Spleen (tissue), 11 donors: ENCODE data around the gene PPP1R12C. TPM values are rescaled to one million over a fixed set of nuclear protein-coding genes. Genes with fewer than 3 reads are reported as not detected.

Source experiments
- DNase-seq: peaks from one replicate; pipeline ENCODE4 v3.0.0-alpha.2; 2020
- H3K27ac ChIP-seq, 8 donors: fragments of 200-600 bp; sonication (generic) in 7 of 8; 1 replicate in 4 of 8; 2 replicates in 4 of 8; pipeline versions ENCODE4 v1.5.0 to v1.8.0; 2016 to 2021; ENCODE audit warnings: inconsistent platforms in 4 of 8, mild to moderate bottlenecking in 4 of 8, moderate library complexity in 1 of 8
- H3K27me3 ChIP-seq, 7 donors: fragments of 200-600 bp; sonication (generic) in 6 of 7; replicated peaks in 1 of 7; 1 replicate in 4 of 7; 2 replicates in 3 of 7; pipeline versions ENCODE4 v1.5.0 to v1.8.0; 2016 to 2021; ENCODE audit warnings: inconsistent platforms in 3 of 7, mild to moderate bottlenecking in 1 of 7
- H3K36me3 ChIP-seq, 6 donors: fragments of 200-600 bp; sonication (generic) in 5 of 6; 1 replicate in 4 of 6; 2 replicates in 2 of 6; pipeline versions ENCODE4 v1.5.0 to v1.8.0; 2016 to 2021; ENCODE audit warnings: inconsistent platforms in 2 of 6
- H3K4me1 ChIP-seq, 6 donors: fragments of 200-600 bp; sonication (generic) in 5 of 6; 1 replicate in 3 of 6; 2 replicates in 3 of 6; pipeline versions ENCODE4 v1.5.0 to v1.8.0; 2016 to 2021; ENCODE audit warnings: inconsistent platforms in 3 of 6
- H3K4me3 ChIP-seq, 8 donors: fragments of 200-600 bp; sonication (generic) in 7 of 8; 1 replicate in 4 of 8; 2 replicates in 4 of 8; pipeline versions ENCODE4 v1.5.0 to v1.8.0; 2016 to 2021; ENCODE audit warnings: inconsistent platforms in 4 of 8, mild to moderate bottlenecking in 4 of 8, moderate library complexity in 2 of 8
- H3K9me3 ChIP-seq, 8 donors: fragments of 200-600 bp; sonication (generic) in 7 of 8; 1 replicate in 4 of 8; 2 replicates in 4 of 8; pipeline versions ENCODE4 v1.5.0 to v1.8.0; 2016 to 2021; ENCODE audit warnings: inconsistent platforms in 4 of 8
- POLR2A ChIP-seq, 3 donors: fragments of 450-650 bp; IDR thresholded peaks; one replicate each; pipeline ENCODE4 v1.5.1; 2017; ENCODE audit warnings: antibody characterized with exemption in 3 of 3, mild to moderate bottlenecking in 1 of 3
- POLR2AphosphoS5 ChIP-seq, 3 donors: sonication (generic); formaldehyde crosslinking; IDR thresholded peaks; one replicate each; pipeline ENCODE4 v1.5.1; 2017; ENCODE audit warnings: antibody characterized with exemption in 3 of 3
- WGBS, 5 donors: extraction: QIAGEN DNeasy Blood & Tissue Kit in 3 of 5; methylation state at CpG; one replicate each; pipeline versions ENCODE4 v1.1.5 to v1.1.7; 2013 to 2018; 5-methylcytosine and 5-hydroxymethylcytosine counted together
- intact Hi-C: fragments of 100-400 bp; cut with DNase I; formaldehyde crosslinking; loops from one replicate; pipeline ENCODE4 v1.15.0; 2023; ENCODE audit warnings: low total_unique reads
- polyA plus RNA-seq, 3 donors: library from polyadenylated mRNA; stranded (reverse); fragments of 200-250 nt; gene quantifications; one replicate each; pipeline ENCODE4 v1.2.1, GENCODE V29; 2013
- total RNA-seq, 7 donors: library from RNA; depleted of rRNA in 3 of 7; stranded (reverse); fragments of >200 nt in 3 of 7; fragmentation: NEBNext Ultra II Directional in 4 of 7; extraction: Animal tissue kit (Norgen Biotek cat#: 25700) in 4 of 7; gene quantifications; one replicate each; pipeline versions ENCODE4 v1.1.0 to v1.2.1, GENCODE V29; 2016 to 2021
- TF ChIP-seq, protein P1 (sequence below), 11 experiments: fragments of 200-600 bp in 7 of 11; fragments of 450-650 bp in 4 of 11; sonication (generic) in 4 of 11; IDR thresholded peaks in 8 of 11; conservative IDR thresholded peaks in 3 of 11; 1 replicate in 7 of 11; 2 replicates in 4 of 11; pipeline versions ENCODE4 v1.4.0 to v1.8.0; 2016 to 2021; ENCODE audit warnings: antibody characterized with exemption in 11 of 11, inconsistent platforms in 4 of 11, mild to moderate bottlenecking in 1 of 11
- donor health status: healthy with polysubstance abuse.
- donor health status: DM: no; HTN: no; CAD: no; lungs with moderate emphysema.
- donor health status: DM: no; HTN: no; CAD: no.
- donor health status: Bipolar disorder and iron deficiency.
- donor health status: healthy.
- donor health status: DM: no; HTN: no; CAD: no.
- donor health status: DM: yes; HTN: yes; CAD: no.

The PPP1R12C gene
- total and polyA plus RNA-seq, 10 donors = 88.2 to 292 (median 151) TPM

DNA sequence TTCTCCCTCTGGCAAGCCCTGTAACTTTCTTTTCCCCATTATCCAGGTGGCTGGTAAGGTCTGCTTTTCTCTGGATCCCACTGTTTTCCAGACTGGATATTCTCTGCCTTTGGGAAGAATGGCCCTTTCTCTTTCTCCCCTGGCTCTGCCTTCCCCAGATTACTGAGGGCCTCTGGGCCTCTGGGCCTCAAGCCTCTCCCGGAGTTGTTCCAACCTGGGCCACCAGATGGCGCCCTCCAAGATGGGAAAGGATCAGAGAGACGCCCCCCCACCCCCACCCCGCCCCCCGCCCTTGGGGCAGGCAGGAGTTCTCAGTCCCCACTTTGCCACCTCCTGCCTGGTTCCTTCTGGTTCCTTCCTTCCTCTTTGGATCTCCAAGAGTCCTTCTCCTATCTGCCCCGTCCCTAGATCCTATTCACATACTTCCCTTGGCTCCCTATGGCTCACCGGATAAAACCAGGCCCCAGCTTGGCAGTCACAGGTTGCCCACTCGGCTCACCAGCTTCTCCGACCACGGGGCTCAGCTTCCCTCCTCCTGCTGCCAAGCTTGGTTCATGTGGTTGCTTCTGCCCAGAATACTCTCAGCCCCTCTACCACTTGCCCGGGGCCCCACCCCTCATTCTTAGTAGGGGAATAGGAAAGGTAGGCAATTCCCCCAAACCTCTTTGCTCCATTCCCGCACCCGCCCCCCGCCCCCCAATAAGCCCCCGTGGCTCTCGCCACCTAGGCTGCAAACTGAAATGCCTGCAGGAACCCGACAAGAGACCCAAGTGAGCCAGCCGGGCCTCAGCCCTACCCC lies 28.7 kb downstream of the PPP1R12C start:
- no peak for TF ChIP-seq POLR2AphosphoS5 (IDR thresholded peaks at IDR 0.05)
- TF ChIP-seq, protein P1, sequence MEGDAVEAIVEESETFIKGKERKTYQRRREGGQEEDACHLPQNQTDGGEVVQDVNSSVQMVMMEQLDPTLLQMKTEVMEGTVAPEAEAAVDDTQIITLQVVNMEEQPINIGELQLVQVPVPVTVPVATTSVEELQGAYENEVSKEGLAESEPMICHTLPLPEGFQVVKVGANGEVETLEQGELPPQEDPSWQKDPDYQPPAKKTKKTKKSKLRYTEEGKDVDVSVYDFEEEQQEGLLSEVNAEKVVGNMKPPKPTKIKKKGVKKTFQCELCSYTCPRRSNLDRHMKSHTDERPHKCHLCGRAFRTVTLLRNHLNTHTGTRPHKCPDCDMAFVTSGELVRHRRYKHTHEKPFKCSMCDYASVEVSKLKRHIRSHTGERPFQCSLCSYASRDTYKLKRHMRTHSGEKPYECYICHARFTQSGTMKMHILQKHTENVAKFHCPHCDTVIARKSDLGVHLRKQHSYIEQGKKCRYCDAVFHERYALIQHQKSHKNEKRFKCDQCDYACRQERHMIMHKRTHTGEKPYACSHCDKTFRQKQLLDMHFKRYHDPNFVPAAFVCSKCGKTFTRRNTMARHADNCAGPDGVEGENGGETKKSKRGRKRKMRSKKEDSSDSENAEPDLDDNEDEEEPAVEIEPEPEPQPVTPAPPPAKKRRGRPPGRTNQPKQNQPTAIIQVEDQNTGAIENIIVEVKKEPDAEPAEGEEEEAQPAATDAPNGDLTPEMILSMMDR (IDR thresholded peaks at IDR 0.05 in 8 of 11, conservative IDR thresholded peaks at IDR 0.05 in 3 of 11) = peak in 9 of 11 experiments; percentile 39 to 93 (median 89)
- TF ChIP-seq POLR2A (IDR thresholded peaks at IDR 0.05) = no peak
- H3K27me3 ChIP-seq = peaks cover 0 to 47% (median 33%) of the 10 kb centered on the region in 7 donors
- peaks cover 0 to 41% (median 28%) of the 10 kb centered on the region in 6 donors for H3K36me3 ChIP-seq
- 37 to 54% (median 49%) methylated on average over 16 to 18 of the region's 18 CpGs for WGBS, 5 donors
- no peak overlapping the region for H3K27ac ChIP-seq
- no peaks in the 10 kb centered on the region for H3K9me3 ChIP-seq
- H3K4me1 ChIP-seq = peaks cover 19 to 37% (median 27%) of the 10 kb centered on the region in 6 donors
- peak; percentile 87 for DNase-seq
- intact Hi-C loops = no loop called here
- no peak overlapping the region for H3K4me3 ChIP-seq

DNA sequence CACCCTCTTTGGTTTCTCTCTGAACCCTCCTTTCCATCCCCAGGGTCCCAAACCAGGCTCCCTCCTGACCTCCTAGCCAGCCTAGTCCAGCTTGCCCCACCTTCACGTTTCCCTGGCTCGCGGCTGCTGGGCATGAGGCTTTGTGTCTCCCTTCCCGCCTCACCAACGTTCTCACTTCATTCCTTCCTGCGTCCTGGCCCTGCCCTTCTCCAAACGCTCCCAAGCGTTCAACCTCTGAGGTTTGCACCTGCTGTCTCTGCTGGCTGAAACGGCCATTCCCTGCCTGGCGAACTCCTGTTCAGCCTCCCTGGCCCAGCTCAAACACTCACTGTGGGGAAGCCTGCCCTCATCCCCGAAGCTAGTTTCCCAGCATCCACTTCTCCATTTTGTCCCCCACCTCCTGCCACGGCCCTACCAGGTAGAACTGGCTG lies 29.4 kb downstream of the PPP1R12C start:
- Histone ChIP-seq H3K27ac (peak overlapping the region in 1 of 8 donors; percentile 31), H3K4me1 (peaks cover 19 to 43% (median 29%) of the 10 kb centered on the region in 6 donors), H3K27me3 (peaks cover 3 to 54% (median 40%) of the 10 kb centered on the region in 7 donors), H3K4me3 (peak overlapping the region in 1 of 8 donors; percentile 68), H3K9me3 (no peaks in the 10 kb centered on the region), H3K36me3 (peaks cover 0 to 39% (median 27%) of the 10 kb centered on the region in 6 donors)
- intact Hi-C loops = no loop called here
- 56 to 81% (median 72%) methylated on average over 12 of the region's 12 CpGs for WGBS, 5 donors
- DNase-seq = no peak
- TF ChIP-seq, protein P1 (IDR thresholded peaks at IDR 0.05 in 8 of 11, conservative IDR thresholded peaks at IDR 0.05 in 3 of 11) = no peak
- TF ChIP-seq POLR2AphosphoS5 (IDR thresholded peaks at IDR 0.05) = peak in 1 of 3 donors; percentile 31

DNA sequence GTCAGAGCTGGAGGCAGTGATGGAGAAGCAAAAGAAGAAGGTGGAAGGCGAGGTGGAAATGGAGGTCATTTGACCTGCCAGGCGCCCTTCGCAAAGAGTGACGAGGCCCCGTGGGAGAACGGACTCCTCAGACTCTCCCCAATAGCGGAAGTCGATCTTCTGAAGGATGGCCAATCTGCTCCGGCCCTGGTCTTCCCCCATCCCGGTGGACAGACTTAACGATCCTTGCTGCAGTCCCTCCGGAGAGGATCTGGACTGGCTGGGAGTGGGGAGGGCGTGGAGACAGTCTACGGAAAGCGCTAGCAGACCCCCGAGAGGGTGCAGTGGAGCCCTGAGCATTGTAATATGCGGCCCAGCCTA lies 29.9 kb downstream of the PPP1R12C start:
- Histone ChIP-seq H3K27ac (peak overlapping the region in 3 of 8 donors; percentile 4 to 31 (median 5)), H3K4me1 (peaks cover 19 to 47% (median 31%) of the 10 kb centered on the region in 6 donors), H3K9me3 (peaks cover 0 to 2% (median 0%) of the 10 kb centered on the region in 8 donors), H3K36me3 (peaks cover 0 to 34% (median 22%) of the 10 kb centered on the region in 6 donors), H3K4me3 (peak overlapping the region; percentile 13 to 68 (median 38)), H3K27me3 (peaks cover 3 to 59% (median 45%) of the 10 kb centered on the region in 7 donors)
- intact Hi-C loops = no loop called here
- DNase-seq = no peak
- TF ChIP-seq, protein P1 (IDR thresholded peaks at IDR 0.05 in 8 of 11, conservative IDR thresholded peaks at IDR 0.05 in 3 of 11) = no peak
- no peak for TF ChIP-seq POLR2AphosphoS5 (IDR thresholded peaks at IDR 0.05)
- TF ChIP-seq POLR2A (IDR thresholded peaks at IDR 0.05) = no peak
- 15 to 38% (median 27%) methylated on average over 14 to 17 of the region's 17 CpGs for WGBS, 5 donors
